Stomach (tissue), 9 donors: ENCODE results near the gene TNF. TPM values are rescaled to one million over a fixed set of nuclear protein-coding genes. Genes with fewer than 3 reads are reported as not detected.

ENCODE experiments used
- DNase-seq, 2 donors: peaks; one replicate each; pipeline versions ENCODE4 v3.0.0 to v3.0.0-alpha.2; 2013 to 2019
- H3K27ac ChIP-seq, 5 donors: fragments of 200-600 bp in 4 of 5; sonication (generic) in 4 of 5; one replicate each; pipeline ENCODE4 v1.5.1; 2013 to 2019; ENCODE audit warnings: mild to moderate bottlenecking in 1 of 5, moderate library complexity in 1 of 5
- H3K27me3 ChIP-seq, 3 donors: fragments of 200-600 bp; sonication (generic); one replicate each; pipeline ENCODE4 v1.5.1; 2017 to 2019; ENCODE audit warnings: mixed run types in 1 of 3
- H3K36me3 ChIP-seq, 4 donors: fragments of 200-600 bp; sonication (generic); 1 replicate in 3 of 4; 2 replicates in 1 of 4; pipeline ENCODE4 v1.5.1; 2016 to 2019
- H3K4me1 ChIP-seq, 4 donors: fragments of 200-600 bp; sonication (generic); one replicate each; pipeline ENCODE4 v1.5.1; 2016 to 2019
- H3K4me3 ChIP-seq, 4 donors: fragments of 200-600 bp; sonication (generic) in 3 of 4; one replicate each; pipeline ENCODE4 v1.5.1; 2016 to 2019; ENCODE audit warnings: mild to moderate bottlenecking in 1 of 4
- H3K9me3 ChIP-seq, 4 donors: fragments of 200-600 bp; sonication (generic); one replicate each; pipeline ENCODE4 v1.5.1; 2016 to 2019
- EP300 ChIP-seq: sonication (generic); formaldehyde crosslinking; IDR thresholded peaks from one replicate; pipeline ENCODE4 v1.6.1; 2017; ENCODE audit warnings: antibody characterized with exemption
- POLR2A ChIP-seq, 4 donors: fragments of 450-650 bp; IDR thresholded peaks; one replicate each; pipeline ENCODE4 v1.6.1; 2016; ENCODE audit warnings: antibody characterized with exemption in 4 of 4, control low read depth in 2 of 4, mild to moderate bottlenecking in 1 of 4, moderate library complexity in 1 of 4
- POLR2AphosphoS5 ChIP-seq, 3 donors: sonication (generic); formaldehyde crosslinking; IDR thresholded peaks; one replicate each; pipeline ENCODE4 v1.6.1; 2016; ENCODE audit warnings: antibody characterized with exemption in 3 of 3
- WGBS, 5 donors: extraction: QIAGEN DNeasy Blood & Tissue Kit in 3 of 5; methylation state at CpG; one replicate each; pipeline versions ENCODE4 v1.1.5 to v1.1.7; 2013 to 2018; 5-methylcytosine and 5-hydroxymethylcytosine counted together
- intact Hi-C: fragments of 100-400 bp; cut with DNase I; formaldehyde crosslinking; loops from one replicate; pipeline ENCODE4 v1.15.1; 2023; ENCODE audit warnings: low total_unique reads
- polyA plus RNA-seq, 3 donors: library from polyadenylated mRNA; stranded (reverse); fragments of 200-250 nt; gene quantifications; one replicate each; pipeline ENCODE4 v1.2.3, GENCODE V29; 2013
- total RNA-seq, 5 donors: library from RNA; depleted of rRNA; stranded (reverse); fragments of >200 nt; gene quantifications; one replicate each; pipeline versions ENCODE4 v1.1.0 to v1.2.3, GENCODE V29; 2014 to 2016
- TF ChIP-seq, protein P1 (sequence below), 7 experiments: fragments of 450-650 bp in 4 of 7; fragments of 200-600 bp in 3 of 7; sonication (generic) in 3 of 7; IDR thresholded peaks; one replicate each; pipeline ENCODE4 v1.5.1; 2016 to 2019; ENCODE audit warnings: antibody characterized with exemption in 7 of 7, control low read depth in 2 of 7, mild to moderate bottlenecking in 1 of 7
- donor health status: healthy with polysubstance abuse.
- donor health status: Bipolar disorder and iron deficiency.
- donor health status: healthy.

TNF gene
- total and polyA plus RNA-seq, 8 donors = 0.28 to 0.58 (median 0.31) TPM; not detected in 5

DNA sequence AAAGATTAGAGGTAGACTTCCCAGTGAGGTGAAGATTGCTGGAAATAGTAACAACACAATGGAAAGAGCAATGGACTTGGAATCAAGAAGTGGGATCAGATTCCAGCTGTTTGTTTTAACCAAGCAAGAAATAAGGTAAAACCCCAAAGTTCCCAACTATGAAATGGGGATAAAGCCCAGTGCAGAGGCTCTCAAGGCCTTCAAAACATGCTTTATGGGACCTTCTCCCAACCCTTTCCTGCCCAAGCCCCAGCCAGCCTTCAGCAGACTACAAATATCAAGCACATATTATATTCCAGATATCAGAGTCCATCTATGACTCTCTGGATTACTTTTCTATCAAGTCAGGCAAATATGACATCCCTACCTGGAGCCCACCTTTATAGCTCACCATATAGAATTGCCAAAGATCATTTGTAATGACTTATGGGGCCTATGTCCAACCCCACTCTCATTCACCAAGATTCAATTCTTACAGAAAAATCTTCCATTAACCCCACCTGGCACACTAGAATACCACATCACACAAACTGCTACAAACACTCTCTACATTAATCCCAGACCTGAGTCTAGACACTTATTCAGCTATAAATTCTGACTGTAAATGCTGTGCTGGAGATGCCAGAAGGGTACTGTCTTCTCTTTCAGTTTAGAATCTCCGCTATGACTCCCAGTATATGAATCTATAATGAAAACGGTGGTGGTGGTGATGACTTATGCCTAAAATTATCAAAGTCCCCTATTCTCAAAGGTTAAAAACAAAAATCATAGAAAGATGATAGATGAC is 39.6 kb upstream of the TNF start:
- no peak overlapping the region for H3K4me3 ChIP-seq
- no peaks in the 10 kb centered on the region for H3K27me3 ChIP-seq
- peaks cover 91 to 97% (median 97%) of the 10 kb centered on the region in 4 donors for H3K36me3 ChIP-seq
- TF ChIP-seq EP300 (no peak), POLR2A (IDR thresholded peaks at IDR 0.05) (no peak), POLR2AphosphoS5 (IDR thresholded peaks at IDR 0.05) (no peak)
- TF ChIP-seq, protein P1, sequence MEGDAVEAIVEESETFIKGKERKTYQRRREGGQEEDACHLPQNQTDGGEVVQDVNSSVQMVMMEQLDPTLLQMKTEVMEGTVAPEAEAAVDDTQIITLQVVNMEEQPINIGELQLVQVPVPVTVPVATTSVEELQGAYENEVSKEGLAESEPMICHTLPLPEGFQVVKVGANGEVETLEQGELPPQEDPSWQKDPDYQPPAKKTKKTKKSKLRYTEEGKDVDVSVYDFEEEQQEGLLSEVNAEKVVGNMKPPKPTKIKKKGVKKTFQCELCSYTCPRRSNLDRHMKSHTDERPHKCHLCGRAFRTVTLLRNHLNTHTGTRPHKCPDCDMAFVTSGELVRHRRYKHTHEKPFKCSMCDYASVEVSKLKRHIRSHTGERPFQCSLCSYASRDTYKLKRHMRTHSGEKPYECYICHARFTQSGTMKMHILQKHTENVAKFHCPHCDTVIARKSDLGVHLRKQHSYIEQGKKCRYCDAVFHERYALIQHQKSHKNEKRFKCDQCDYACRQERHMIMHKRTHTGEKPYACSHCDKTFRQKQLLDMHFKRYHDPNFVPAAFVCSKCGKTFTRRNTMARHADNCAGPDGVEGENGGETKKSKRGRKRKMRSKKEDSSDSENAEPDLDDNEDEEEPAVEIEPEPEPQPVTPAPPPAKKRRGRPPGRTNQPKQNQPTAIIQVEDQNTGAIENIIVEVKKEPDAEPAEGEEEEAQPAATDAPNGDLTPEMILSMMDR (IDR thresholded peaks at IDR 0.05) = no peak
- peaks cover 24 to 53% (median 43%) of the 10 kb centered on the region in 4 donors for H3K4me1 ChIP-seq
- DNase-seq = no peak
- H3K9me3 ChIP-seq = no peaks in the 10 kb centered on the region
- 29 to 79% (median 37%) methylated on average over 2 of the region's 2 CpGs for WGBS, 5 donors
- intact Hi-C loops = no loop called here
- H3K27ac ChIP-seq = no peak overlapping the region

- intact Hi-C loops = no loop called here
- DNase-seq = no peak
- Histone ChIP-seq H3K9me3 (no peaks in the 10 kb centered on the region), H3K4me3 (peak overlapping the region in 2 of 4 donors; percentile 68 to 83), H3K4me1 (peaks cover 30 to 64% (median 51%) of the 10 kb centered on the region in 4 donors), H3K27me3 (no peaks in the 10 kb centered on the region), H3K36me3 (peaks cover 62 to 65% (median 65%) of the 10 kb centered on the region in 4 donors), H3K27ac (peak overlapping the region in 1 of 5 donors; percentile 99)
- TF ChIP-seq, protein P1 (IDR thresholded peaks at IDR 0.05) = no peak
- TF ChIP-seq EP300 (no peak), POLR2A (IDR thresholded peaks at IDR 0.05) (no peak), POLR2AphosphoS5 (IDR thresholded peaks at IDR 0.05) (no peak)
- 41 to 50% (median 47%) methylated on average over 6 of the region's 6 CpGs for WGBS, 5 donors
These were observed 36.5 kb upstream of the TNF start for GRCh38 chr6:31538805-31539400.

- Histone ChIP-seq H3K27ac (peak overlapping the region in 4 of 5 donors; percentile 92 to 99 (median 95)), H3K4me1 (peaks cover 30 to 60% (median 48%) of the 10 kb centered on the region in 4 donors), H3K27me3 (no peaks in the 10 kb centered on the region), H3K36me3 (peaks cover 44 to 48% (median 47%) of the 10 kb centered on the region in 4 donors), H3K4me3 (peak overlapping the region; percentile 68 to 83 (median 75)), H3K9me3 (no peaks in the 10 kb centered on the region)
- WGBS, 5 donors = 5 to 9% (median 7%) methylated on average over 4 of the region's 4 CpGs
- DNase-seq = no peak
- TF ChIP-seq, protein P1 (IDR thresholded peaks at IDR 0.05) = no peak
- TF ChIP-seq EP300 (no peak), POLR2A (IDR thresholded peaks at IDR 0.05) (no peak), POLR2AphosphoS5 (IDR thresholded peaks at IDR 0.05) (no peak)
- intact Hi-C loops = no loop called here
These were observed 34.7 kb upstream of the TNF start for GRCh38 chr6:31540640-31541039.

DNA sequence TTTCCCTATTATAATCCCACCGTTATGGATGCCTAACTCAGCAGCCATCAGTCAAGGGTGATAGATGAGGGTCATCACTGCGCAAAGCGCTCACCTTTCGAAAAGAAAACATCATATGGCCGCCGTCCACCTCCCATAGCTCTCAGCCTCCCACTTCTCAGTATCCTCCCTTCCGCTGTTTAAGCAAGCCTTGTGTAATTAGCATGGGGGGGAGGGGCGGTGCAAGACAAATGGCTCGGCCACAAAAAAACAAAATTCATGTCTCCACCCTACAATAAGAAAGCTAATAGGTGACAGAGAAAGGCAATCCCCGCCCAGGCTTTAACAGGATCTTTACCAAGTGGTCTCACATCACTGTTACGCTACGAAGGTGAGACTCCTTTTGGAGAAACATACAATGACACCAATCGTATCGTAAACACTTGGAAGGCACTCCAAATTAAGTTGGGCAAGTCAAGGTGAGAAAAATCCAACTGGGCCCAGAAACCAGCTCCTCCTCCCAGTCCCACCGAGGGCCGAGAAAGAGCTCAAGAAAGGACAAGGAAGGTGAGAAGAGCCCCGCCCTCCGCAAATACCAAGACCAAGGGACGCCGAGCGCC is 34.2 kb upstream of the TNF start:
- TF ChIP-seq EP300 = no peak
- TF ChIP-seq POLR2A (IDR thresholded peaks at IDR 0.05) = no peak
- TF ChIP-seq POLR2AphosphoS5 (IDR thresholded peaks at IDR 0.05) = no peak
- TF ChIP-seq, protein P1 (IDR thresholded peaks at IDR 0.05) = peak in 1 of 7 experiments; percentile 2
- intact Hi-C loops = no loop called here
- 0 to 1% (median 0%) methylated on average over 21 of the region's 21 CpGs for WGBS, 5 donors
- H3K36me3 ChIP-seq = peaks cover 39 to 43% (median 42%) of the 10 kb centered on the region in 4 donors
- H3K27me3 ChIP-seq = no peaks in the 10 kb centered on the region
- H3K9me3 ChIP-seq = no peaks in the 10 kb centered on the region
- peaks cover 30 to 62% (median 47%) of the 10 kb centered on the region in 4 donors for H3K4me1 ChIP-seq
- H3K27ac ChIP-seq = peak overlapping the region; percentile 81 to 99 (median 93)
- peak overlapping the region; percentile 68 to 83 (median 75) for H3K4me3 ChIP-seq
- DNase-seq = peak in 1 of 2 donors; percentile 84
